DND-41 (cell line): Measurements from ENCODE around the gene GSTA1.
"Not testable (repeated sequence)": the region's sequence is repeated elsewhere in the genome, so short reads cannot be mapped to it uniquely, and the experiment has no call there.

Source experiments
- ATAC-seq: fragments of 200-7000 bp; cut with Tn5 transposase; 3 replicates; pipeline ENCODE4 v1.9.1; 2021; ENCODE audit warnings: low read depth; ENCODE audit not compliant: insufficient read depth
- DNase-seq: peaks from one replicate; pipeline ENCODE4 v3.0.0-alpha.2; 2020
- H2AFZ ChIP-seq: 2 replicates; pipeline ENCODE4 v1.6.0; 2012; ENCODE audit warnings: low read depth, low read length
- H3K27ac ChIP-seq: 2 replicates; pipeline ENCODE4 v1.5.1; 2012; ENCODE audit warnings: low read length, inconsistent platforms
- H3K27me3 ChIP-seq: fragments of 200-600 bp; sonication (generic); 2 replicates; pipeline ENCODE4 v1.6.0; 2012; ENCODE audit warnings: low read length, mild to moderate bottlenecking, inconsistent platforms; ENCODE audit not compliant: insufficient read depth, poor library complexity
- H3K36me3 ChIP-seq: 2 replicates; pipeline ENCODE4 v1.5.1; 2012; ENCODE audit warnings: low read length, inconsistent platforms; ENCODE audit not compliant: insufficient read depth
- H3K4me1 ChIP-seq: 2 replicates; pipeline ENCODE4 v1.5.1; 2012; ENCODE audit warnings: mild to moderate bottlenecking, low read length; ENCODE audit not compliant: insufficient read depth
- H3K4me2 ChIP-seq: 2 replicates; pipeline ENCODE4 v1.6.0; 2012; ENCODE audit warnings: mild to moderate bottlenecking, moderate library complexity, low read length, inconsistent platforms; ENCODE audit not compliant: insufficient read depth
- H3K4me3 ChIP-seq, 2 experiments: fragments of 200-600 bp in 1 of 2; shearing (Covaris generic) in 1 of 2; 2 replicates each; pipeline ENCODE4 v1.5.1; 2012 to 2016; ENCODE audit warnings: inconsistent platforms in 2 of 2, low read length in 2 of 2, mild to moderate bottlenecking in 2 of 2, low read depth in 1 of 2, moderate library complexity in 1 of 2
- H3K79me2 ChIP-seq: 2 replicates; pipeline ENCODE4 v1.6.0; 2012; ENCODE audit warnings: low read length, inconsistent platforms; ENCODE audit not compliant: insufficient read depth
- H3K9ac ChIP-seq: 2 replicates; pipeline ENCODE4 v1.6.0; 2012; ENCODE audit warnings: low read depth, mild to moderate bottlenecking, inconsistent platforms, low read length, moderate library complexity
- H3K9me3 ChIP-seq: 2 replicates; pipeline ENCODE4 v1.5.1; 2012; ENCODE audit warnings: low read length, moderate library complexity, mild to moderate bottlenecking, inconsistent platforms; ENCODE audit not compliant: insufficient read depth, severe bottlenecking
- H4K20me1 ChIP-seq: 2 replicates; pipeline ENCODE4 v1.6.0; 2012; ENCODE audit warnings: low read length; ENCODE audit not compliant: insufficient read depth
- EZH2 ChIP-seq: IDR thresholded peaks from 3 replicates; pipeline ENCODE4 v1.6.1; 2012; ENCODE audit warnings: borderline replicate concordance, low read depth, mild to moderate bottlenecking, moderate library complexity, low read length, inconsistent platforms; ENCODE audit not compliant: severe bottlenecking
- TF ChIP-seq, protein P1 (sequence below): IDR thresholded peaks from 2 replicates; pipeline ENCODE4 v1.5.1; 2012; ENCODE audit warnings: borderline replicate concordance, low read length, moderate library complexity, mild to moderate bottlenecking; ENCODE audit not compliant: poor library complexity, severe bottlenecking; ENCODE audit errors: extremely low read depth

GSTA1 gene

DNA sequence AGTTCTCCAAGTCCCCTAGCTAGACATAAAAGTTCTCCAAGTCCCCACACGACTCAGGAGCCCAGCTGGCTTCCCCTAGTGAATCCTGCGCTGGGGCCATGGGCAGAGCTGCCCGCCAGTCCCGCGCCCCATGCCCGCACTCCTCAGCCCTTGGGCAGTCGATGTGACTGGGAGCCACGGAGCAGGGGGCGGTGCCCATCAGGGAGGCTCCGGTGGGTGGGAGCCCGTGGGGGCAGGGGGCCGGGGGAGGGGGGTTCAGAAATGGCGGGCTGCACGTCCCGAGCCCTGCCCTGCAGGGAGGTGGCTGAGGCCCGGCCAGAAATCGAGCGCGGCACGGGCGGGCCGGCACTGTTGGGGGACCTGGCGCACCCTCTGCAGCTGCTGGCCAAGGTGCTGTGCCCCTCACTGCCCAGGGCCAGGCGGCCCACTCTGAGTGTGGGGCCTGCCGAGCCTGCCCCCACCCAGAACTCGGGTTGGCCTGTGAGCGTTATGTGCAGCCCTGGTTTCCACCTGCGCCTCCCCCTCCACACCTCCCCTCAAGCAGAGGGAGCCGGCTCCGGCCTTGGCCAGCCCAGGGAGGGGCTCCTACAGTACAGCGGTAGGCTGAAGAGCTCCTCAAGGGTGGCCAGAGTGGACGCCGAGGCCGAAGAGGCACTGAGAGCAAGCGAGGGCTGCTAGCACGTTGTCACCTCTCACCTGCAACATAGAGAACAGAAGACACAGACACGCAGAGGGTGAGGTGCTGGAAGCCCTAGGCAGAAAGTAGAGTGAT, 25.6 kb upstream of the GSTA1 start:
- Histone ChIP-seq H3K79me2 (no peaks in the 10 kb centered on the region), H3K36me3 (no peaks in the 10 kb centered on the region), H3K9me3 (no peaks in the 10 kb centered on the region), H3K4me1 (no peaks in the 10 kb centered on the region), H3K4me3 (no peak overlapping the region), H3K4me2 (no peak overlapping the region), H3K27me3 (no peaks in the 10 kb centered on the region), H2AFZ (no peak overlapping the region), H4K20me1 (no peaks in the 10 kb centered on the region), H3K9ac (no peak overlapping the region), H3K27ac (no peak overlapping the region)
- DNase-seq (no peak), ATAC-seq (no peak)
- TF ChIP-seq EZH2, result no peak
- TF ChIP-seq, protein P1, sequence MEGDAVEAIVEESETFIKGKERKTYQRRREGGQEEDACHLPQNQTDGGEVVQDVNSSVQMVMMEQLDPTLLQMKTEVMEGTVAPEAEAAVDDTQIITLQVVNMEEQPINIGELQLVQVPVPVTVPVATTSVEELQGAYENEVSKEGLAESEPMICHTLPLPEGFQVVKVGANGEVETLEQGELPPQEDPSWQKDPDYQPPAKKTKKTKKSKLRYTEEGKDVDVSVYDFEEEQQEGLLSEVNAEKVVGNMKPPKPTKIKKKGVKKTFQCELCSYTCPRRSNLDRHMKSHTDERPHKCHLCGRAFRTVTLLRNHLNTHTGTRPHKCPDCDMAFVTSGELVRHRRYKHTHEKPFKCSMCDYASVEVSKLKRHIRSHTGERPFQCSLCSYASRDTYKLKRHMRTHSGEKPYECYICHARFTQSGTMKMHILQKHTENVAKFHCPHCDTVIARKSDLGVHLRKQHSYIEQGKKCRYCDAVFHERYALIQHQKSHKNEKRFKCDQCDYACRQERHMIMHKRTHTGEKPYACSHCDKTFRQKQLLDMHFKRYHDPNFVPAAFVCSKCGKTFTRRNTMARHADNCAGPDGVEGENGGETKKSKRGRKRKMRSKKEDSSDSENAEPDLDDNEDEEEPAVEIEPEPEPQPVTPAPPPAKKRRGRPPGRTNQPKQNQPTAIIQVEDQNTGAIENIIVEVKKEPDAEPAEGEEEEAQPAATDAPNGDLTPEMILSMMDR, result no peak

DNA sequence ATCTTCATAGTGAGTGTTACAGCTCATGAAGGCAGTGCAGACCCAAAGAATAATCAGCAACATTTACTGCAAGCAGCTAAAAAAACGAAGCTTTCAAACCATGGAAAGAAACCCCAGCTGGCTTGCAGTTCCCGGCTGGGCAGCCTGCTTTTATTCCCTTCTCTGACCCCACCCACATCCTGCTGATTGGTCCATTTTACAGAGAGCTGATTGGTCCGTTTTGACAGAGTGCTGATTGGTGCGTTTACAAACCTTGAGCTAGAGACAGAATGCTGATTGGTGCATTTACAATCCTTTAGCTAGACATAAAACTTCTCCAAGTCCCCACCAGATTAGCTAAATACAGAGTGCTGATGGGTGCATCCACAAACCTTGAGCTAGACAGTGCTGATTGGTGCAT, 25.0 kb upstream of the GSTA1 start:
- not testable (repeated sequence) for H3K27ac ChIP-seq, H3K9me3 ChIP-seq, DNase-seq, H3K79me2 ChIP-seq, H3K9ac ChIP-seq, H2AFZ ChIP-seq, H3K27me3 ChIP-seq, H3K4me3 ChIP-seq, H3K4me2 ChIP-seq, H4K20me1 ChIP-seq, ATAC-seq, H3K4me1 ChIP-seq, H3K36me3 ChIP-seq

DNA sequence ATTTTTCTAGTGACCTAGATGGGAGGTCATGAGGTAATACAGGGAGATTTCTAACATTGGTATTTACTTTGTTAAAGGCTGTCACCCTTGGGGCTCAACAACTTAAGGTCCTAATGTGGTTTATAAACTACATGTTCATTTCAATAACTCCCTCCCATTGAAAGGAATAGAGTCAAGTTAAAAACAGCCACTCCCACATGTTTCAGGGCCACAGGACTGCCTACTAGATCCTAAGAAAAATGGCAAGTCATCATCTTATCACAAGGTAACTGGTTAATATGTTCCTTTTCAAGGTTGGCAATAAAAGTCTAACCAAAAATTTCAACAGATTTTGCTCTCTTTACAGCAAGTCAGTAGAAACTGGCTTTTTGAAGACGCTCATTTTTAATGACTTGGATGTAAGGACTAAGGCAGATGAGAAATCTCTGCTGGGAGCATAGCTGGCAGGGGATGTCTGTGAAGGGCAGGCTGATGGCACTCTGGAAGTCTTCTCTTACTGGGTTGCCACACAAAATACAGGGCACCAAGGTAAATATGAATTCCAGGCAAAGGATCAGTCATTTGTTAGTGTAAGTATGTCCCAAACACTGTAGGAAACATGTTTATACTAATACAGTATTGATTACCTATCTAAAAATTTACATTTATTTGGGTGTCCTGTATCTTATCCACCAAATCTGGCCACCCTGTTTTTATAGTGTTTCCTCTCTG, 23.6 kb upstream of the GSTA1 start:
- H3K9me3 ChIP-seq, ATAC-seq, H3K4me2 ChIP-seq, DNase-seq, H3K4me3 ChIP-seq, H3K79me2 ChIP-seq, H3K27me3 ChIP-seq, H3K4me1 ChIP-seq, H4K20me1 ChIP-seq, H3K36me3 ChIP-seq, H3K27ac ChIP-seq, H3K9ac ChIP-seq, H2AFZ ChIP-seq: not testable (repeated sequence)

DNA sequence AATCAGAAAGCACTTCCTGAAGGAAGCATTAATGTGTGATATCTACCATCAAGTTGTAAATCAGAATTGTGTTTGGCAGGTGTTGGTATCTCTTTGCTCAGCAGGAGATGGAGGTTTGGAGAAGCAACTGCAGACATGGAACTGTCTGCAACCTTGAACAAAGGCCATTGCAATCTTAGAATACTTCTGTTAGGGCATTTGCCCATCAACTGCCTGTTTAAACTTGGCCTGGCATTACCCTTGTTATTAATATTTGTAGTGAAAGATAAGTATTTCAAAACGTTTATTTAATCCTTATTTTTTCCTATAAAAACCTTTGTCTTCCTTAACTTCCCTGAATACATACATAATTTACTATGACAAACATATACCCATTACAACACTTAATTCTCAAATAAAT, 22.9 kb upstream of the GSTA1 start:
- no peak for TF ChIP-seq EZH2
- TF ChIP-seq, protein P1, result no peak
- no peaks in the 10 kb centered on the region for H3K4me1 ChIP-seq

DNA sequence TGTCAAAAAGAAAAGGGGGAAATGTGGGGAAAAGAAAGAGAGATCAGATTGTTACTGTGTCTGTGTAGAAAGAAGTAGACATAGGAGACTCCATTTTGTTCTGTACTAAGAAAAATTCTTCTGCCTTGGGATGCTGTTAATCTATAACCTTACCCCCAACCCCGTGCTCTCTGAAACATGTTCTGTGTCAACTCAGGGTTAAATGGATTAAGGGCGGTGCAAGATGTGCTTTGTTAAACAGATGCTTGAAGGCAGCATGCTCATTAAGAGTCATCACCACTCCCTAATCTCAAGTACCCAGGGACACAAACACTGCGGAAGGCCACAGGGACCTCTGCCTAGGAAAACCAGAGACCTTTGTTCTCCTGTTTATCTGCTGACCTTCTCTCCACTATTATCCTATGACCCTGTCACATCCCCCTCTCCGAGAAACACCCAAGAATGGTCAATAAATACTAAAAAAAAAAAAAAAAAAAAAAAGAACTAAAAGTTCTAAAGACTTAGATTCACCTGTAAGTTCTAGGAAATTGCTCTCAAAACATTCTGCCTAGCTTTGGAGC, 22.4 kb upstream of the GSTA1 start:
- H4K20me1 ChIP-seq, H3K4me3 ChIP-seq, H3K9ac ChIP-seq, H3K27ac ChIP-seq, H3K9me3 ChIP-seq, H3K4me2 ChIP-seq, ATAC-seq, H3K27me3 ChIP-seq, H2AFZ ChIP-seq, DNase-seq, H3K4me1 ChIP-seq, H3K79me2 ChIP-seq, H3K36me3 ChIP-seq: not testable (repeated sequence)

More for the DNA sequence above, 22.9 kb upstream of the GSTA1 start:
- Histone ChIP-seq H3K36me3 (no peaks in the 10 kb centered on the region), H3K4me3 (no peak overlapping the region), H2AFZ (no peak overlapping the region), H3K27me3 (no peaks in the 10 kb centered on the region), H3K9ac (no peak overlapping the region), H3K4me2 (no peak overlapping the region), H3K79me2 (no peaks in the 10 kb centered on the region), H3K9me3 (no peaks in the 10 kb centered on the region), H4K20me1 (no peaks in the 10 kb centered on the region), H3K27ac (no peak overlapping the region)
- DNase-seq, result no peak
- no peak for ATAC-seq

DNA sequence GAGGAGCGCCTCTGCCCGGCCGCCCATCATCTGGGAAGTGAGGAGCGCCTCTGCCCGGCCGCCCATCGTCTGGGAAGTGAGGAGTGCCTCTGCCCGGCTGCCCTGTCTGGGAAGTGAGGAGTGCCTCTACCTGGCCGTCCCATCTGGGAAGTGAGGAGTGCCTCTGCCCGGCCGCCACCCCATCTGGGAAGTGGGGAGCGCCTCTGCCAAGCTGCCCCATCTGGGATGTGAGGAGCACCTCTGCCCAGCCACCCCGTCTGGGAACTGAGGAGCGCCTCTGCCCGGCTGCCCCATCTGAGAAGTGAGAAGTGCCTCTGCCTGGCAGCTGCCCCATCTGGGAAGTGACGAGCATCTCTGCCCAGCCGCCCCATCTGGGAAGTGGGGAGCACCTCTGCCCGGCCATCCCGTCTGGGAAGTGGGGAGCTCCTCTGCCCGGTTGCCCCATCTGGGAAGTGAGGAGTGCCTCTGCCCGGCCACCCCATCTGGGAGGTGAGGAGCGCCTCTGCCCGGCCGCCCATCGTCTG, 21.7 kb upstream of the GSTA1 start:
- DNase-seq, ATAC-seq, H3K9me3 ChIP-seq, H3K4me1 ChIP-seq, H3K36me3 ChIP-seq, H2AFZ ChIP-seq, H4K20me1 ChIP-seq, H3K9ac ChIP-seq, H3K27me3 ChIP-seq, H3K4me2 ChIP-seq, H3K4me3 ChIP-seq, H3K79me2 ChIP-seq, H3K27ac ChIP-seq: not testable (repeated sequence)
